Ovary (tissue), 9 donors: ENCODE results near the gene ZER1. TPM values are rescaled to one million over a fixed set of nuclear protein-coding genes. Genes with fewer than 3 reads are reported as not detected.

Source experiments
- DNase-seq, 5 donors: peaks; one replicate each; pipeline ENCODE4 v3.0.0-alpha.2; 2019 to 2020
- H3K27ac ChIP-seq, 2 donors: fragments of 200-600 bp; one replicate each; pipeline versions ENCODE4 v1.5.1 to v1.8.0; 2019 to 2022
- H3K27me3 ChIP-seq: fragments of 200-600 bp; one replicate; pipeline ENCODE4 v1.8.0; 2022
- H3K36me3 ChIP-seq: fragments of 200-600 bp; sonication (generic); one replicate; pipeline ENCODE4 v1.5.1; 2019
- H3K4me1 ChIP-seq: one replicate; pipeline ENCODE4 v1.8.1; 2013; ENCODE audit warnings: mild to moderate bottlenecking, moderate library complexity; ENCODE audit not compliant: insufficient read depth
- H3K4me3 ChIP-seq: fragments of 200-600 bp; sonication (generic); one replicate; pipeline ENCODE4 v1.5.1; 2017
- H3K9me3 ChIP-seq, 2 donors: fragments of 200-600 bp in 1 of 2; sonication (generic) in 1 of 2; one replicate each; pipeline versions ENCODE4 v1.5.1 to v1.8.1; 2013 to 2019; ENCODE audit warnings: mild to moderate bottlenecking in 1 of 2, moderate library complexity in 1 of 2
- EP300 ChIP-seq: sonication (generic); formaldehyde crosslinking; IDR thresholded peaks from one replicate; pipeline ENCODE4 v1.6.1; 2017; ENCODE audit warnings: antibody characterized with exemption
- POLR2A ChIP-seq: fragments of 450-650 bp; IDR thresholded peaks from one replicate; pipeline ENCODE4 v1.6.1; 2017; ENCODE audit warnings: antibody characterized with exemption, mild to moderate bottlenecking, moderate library complexity
- WGBS, 3 donors: extraction: QIAGEN DNeasy Blood & Tissue Kit in 1 of 3; methylation state at CpG; one replicate each; pipeline versions ENCODE4 v1.1.5 to v1.1.7; 2013 to 2017; 5-methylcytosine and 5-hydroxymethylcytosine counted together
- intact Hi-C, 4 donors: fragments of 100-400 bp; cut with DNase I; formaldehyde crosslinking; loops; one replicate each; pipeline versions ENCODE4 v1.11.0 to v1.15.1; 2022 to 2023
- polyA plus RNA-seq, 2 donors: library from polyadenylated mRNA; stranded (reverse); fragments of 200-250 nt in 1 of 2; fragments of 350-450 nt in 1 of 2; fragmentation: Illumina TruSeq in 1 of 2; extraction: RNeasy Lipid Tissue Mini Kit (QIAGEN cat#74804) in 1 of 2; gene quantifications; one replicate each; pipeline ENCODE4 v1.2.3, GENCODE V29; 2013 to 2014
- total RNA-seq, 7 donors: library from RNA; depleted of rRNA in 2 of 7; stranded (reverse); fragments of >200 nt in 2 of 7; fragmentation: NEBNext Ultra II Directional in 3 of 7; extraction: Animal tissue kit (Norgen Biotek cat#: 25700) in 3 of 7; gene quantifications; one replicate each; pipeline versions ENCODE4 v1.1.0 to v1.2.4, GENCODE V29; 2016 to 2023
- TF ChIP-seq, protein P1 (sequence below), 3 donors: fragments of 450-650 bp in 2 of 3; fragments of 200-600 bp in 1 of 3; IDR thresholded peaks; one replicate each; pipeline versions ENCODE4 v1.5.1 to v1.8.0; 2016 to 2022; ENCODE audit warnings: antibody characterized with exemption in 3 of 3, mild to moderate bottlenecking in 1 of 3
- donor health status: DM: no; HTN: no; CAD: no; lungs with moderate emphysema.
- donor health status: DM: no; HTN: no; CAD: no.
- donor health status: Bipolar disorder and iron deficiency.
- donor health status: DM: yes; HTN: yes; CAD: no.
- donor health status: DM: no; HTN: no; CAD: no.
- donor health status: DM: yes; HTN: yes; CAD: no.

ZER1 gene
- total and polyA plus RNA-seq, 9 donors, result 16.3 to 46.1 (median 34.0) TPM

DNA sequence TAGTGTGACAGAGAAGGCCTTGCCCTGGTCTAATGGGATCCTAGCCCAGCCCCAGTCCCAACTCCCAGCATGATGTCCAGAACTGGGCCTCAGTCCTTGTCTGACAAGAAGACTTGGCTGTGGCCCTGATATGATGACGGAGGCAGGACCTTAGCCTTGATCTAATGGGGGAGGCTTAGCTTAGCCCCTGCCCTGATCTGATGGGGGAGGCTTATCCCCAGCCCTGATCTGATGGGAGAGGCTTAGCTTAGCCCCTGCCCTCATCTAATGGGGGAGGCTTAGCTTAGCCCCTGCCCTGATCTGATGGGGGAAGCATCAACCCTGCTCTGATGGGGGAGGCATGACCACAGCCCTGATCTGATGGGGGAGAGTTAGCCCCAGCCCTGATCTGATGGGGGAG is 65.7 kb downstream of the ZER1 start:
- intact Hi-C loops, result no loop called here
- H3K27ac ChIP-seq, result no peak overlapping the region
- H3K4me1 ChIP-seq, result peaks cover 1% of the 10 kb centered on the region
- WGBS, 3 donors, result 88 to 100% (median 97%) methylated on average over 1 of the region's 1 CpG
- no peaks in the 10 kb centered on the region for H3K9me3 ChIP-seq
- H3K4me3 ChIP-seq, result no peak overlapping the region
- no peaks in the 10 kb centered on the region for H3K27me3 ChIP-seq
- TF ChIP-seq POLR2A (no peak), EP300 (no peak)
- TF ChIP-seq, protein P1, sequence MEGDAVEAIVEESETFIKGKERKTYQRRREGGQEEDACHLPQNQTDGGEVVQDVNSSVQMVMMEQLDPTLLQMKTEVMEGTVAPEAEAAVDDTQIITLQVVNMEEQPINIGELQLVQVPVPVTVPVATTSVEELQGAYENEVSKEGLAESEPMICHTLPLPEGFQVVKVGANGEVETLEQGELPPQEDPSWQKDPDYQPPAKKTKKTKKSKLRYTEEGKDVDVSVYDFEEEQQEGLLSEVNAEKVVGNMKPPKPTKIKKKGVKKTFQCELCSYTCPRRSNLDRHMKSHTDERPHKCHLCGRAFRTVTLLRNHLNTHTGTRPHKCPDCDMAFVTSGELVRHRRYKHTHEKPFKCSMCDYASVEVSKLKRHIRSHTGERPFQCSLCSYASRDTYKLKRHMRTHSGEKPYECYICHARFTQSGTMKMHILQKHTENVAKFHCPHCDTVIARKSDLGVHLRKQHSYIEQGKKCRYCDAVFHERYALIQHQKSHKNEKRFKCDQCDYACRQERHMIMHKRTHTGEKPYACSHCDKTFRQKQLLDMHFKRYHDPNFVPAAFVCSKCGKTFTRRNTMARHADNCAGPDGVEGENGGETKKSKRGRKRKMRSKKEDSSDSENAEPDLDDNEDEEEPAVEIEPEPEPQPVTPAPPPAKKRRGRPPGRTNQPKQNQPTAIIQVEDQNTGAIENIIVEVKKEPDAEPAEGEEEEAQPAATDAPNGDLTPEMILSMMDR (IDR thresholded peaks at IDR 0.05), result no peak
- no peaks in the 10 kb centered on the region for H3K36me3 ChIP-seq
- peak in 2 of 5 donors; percentile 6 to 17 for DNase-seq

DNA sequence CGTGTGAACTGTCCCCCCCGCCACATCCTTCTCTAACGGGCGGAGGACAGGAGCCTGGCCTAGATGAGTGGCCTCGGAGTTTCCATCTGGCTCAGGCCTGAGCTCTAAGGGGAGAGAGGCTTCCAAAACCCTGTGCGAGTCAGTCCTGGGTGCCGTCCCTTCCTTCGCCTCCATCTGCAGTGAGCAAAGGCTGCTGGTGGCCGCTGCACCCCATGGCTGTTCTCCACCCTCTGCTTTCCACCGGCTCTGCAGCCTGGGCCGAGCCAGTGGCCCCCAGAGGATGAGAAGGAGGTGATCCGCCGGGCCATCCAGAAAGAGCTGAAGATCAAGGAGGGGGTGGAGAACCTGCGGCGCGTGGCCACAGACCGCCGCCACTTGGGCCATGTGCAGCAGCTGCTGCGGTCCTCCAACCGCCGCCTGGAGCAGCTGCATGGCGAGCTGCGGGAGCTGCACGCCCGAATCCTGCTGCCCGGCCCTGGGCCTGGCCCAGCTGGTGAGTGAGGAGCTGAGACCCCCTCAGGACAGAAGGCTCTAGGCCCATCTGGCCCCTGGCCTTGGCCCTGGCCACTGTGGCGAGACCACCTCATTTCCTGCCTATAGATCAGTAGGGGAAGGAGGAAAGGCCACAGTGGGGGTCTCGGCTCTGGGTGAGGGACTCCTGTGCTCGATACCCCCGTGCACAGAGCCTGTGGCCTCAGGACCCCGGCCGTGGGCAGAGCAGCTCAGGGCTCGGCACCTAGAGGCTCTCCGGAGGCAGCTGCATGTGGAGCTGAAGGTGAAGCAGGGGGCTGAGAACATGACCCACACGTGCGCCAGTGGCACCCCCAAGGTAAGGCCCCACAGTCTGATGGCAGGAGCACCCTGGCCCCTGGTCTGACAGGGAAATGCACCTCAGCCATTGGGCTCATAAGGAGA is 66.4 kb downstream of the ZER1 start:
- H3K9me3 ChIP-seq, result no peaks in the 10 kb centered on the region
- no peaks in the 10 kb centered on the region for H3K36me3 ChIP-seq
- intact Hi-C loops, result no loop called here
- peak in 2 of 5 donors; percentile 8 to 29 for DNase-seq
- no peaks in the 10 kb centered on the region for H3K27me3 ChIP-seq
- no peak overlapping the region for H3K4me3 ChIP-seq
- no peak for TF ChIP-seq POLR2A
- TF ChIP-seq EP300, result no peak
- TF ChIP-seq, protein P1 (IDR thresholded peaks at IDR 0.05), result no peak
- WGBS, 3 donors, result 85 to 89% (median 88%) methylated on average over 34 to 36 of the region's 36 CpGs
- H3K4me1 ChIP-seq, result peaks cover 1% of the 10 kb centered on the region
- H3K27ac ChIP-seq, result no peak overlapping the region

DNA sequence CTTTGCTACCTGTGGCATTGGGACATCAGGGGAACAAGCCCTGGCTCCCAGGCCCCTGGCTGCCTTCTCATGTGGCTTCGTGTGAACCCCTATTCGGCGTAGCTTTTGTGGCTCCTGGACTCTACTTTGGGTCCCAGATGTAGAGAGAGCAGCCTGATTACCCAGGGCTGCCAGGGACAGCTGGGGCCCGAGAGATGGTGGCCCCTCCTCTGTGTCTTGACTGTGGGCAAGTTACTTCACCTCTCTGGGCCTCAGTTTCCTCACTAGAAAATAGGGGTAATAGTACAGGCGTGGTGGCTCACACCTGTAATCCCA is 67.4 kb downstream of the ZER1 start:
- Histone ChIP-seq H3K27ac (no peak overlapping the region), H3K36me3 (no peaks in the 10 kb centered on the region), H3K27me3 (no peaks in the 10 kb centered on the region), H3K9me3 (no peaks in the 10 kb centered on the region), H3K4me1 (peaks cover 1% of the 10 kb centered on the region), H3K4me3 (no peak overlapping the region)
- TF ChIP-seq, protein P1 (IDR thresholded peaks at IDR 0.05), result no peak
- no peak for TF ChIP-seq POLR2A
- no peak for TF ChIP-seq EP300
- WGBS, 3 donors, result 85 to 95% (median 91%) methylated on average over 5 of the region's 5 CpGs
- intact Hi-C loops, result no loop called here
- DNase-seq, result peak in 1 of 5 donors; percentile 27

DNA sequence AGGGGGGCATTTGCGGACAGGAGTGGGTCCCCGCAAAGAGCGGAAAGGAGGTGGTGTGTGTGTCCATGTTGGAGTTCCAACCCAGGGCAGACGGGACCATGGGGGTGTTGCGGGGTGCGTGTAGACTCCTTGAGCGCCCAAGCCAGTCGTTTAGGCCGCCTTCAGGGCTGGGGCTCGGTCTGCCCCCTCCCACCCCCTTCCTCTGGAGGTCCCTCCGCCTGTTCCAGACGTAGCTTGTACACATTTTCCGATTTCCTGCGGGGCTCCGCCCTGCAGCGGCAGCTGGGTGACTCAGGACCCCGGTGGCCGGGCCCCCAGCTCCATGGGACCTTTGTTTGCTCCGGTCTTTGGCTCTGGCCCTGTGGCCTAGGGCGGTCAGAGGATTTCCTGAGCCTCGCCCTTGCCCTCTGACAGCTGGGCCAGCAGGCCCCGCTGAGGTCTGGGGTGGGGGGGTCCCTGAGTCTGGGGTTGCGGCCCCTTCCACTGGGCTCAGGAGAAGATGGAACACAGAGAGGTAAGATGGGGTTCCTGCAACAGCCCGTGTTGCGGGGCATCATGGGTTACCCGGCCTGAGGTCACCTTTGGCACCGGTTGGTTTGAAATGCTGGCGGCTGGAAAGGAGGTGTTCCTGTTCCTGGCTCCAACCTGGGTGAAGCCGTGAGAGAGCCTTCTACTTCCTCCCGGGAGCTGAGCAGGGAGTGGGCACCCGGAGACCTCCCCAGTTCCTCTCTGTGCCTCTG is 67.9 kb downstream of the ZER1 start:
- Histone ChIP-seq H3K36me3 (no peaks in the 10 kb centered on the region), H3K27ac (no peak overlapping the region), H3K4me3 (no peak overlapping the region), H3K4me1 (peaks cover 1% of the 10 kb centered on the region), H3K9me3 (no peaks in the 10 kb centered on the region), H3K27me3 (no peaks in the 10 kb centered on the region)
- DNase-seq, result peak in 1 of 5 donors; percentile 45
- 80 to 89% (median 85%) methylated on average over 24 to 31 of the region's 31 CpGs for WGBS, 3 donors
- intact Hi-C loops, result loop anchor here in 1 of 4 donors (2.0 kb wide), 1 partner anchor 69 kb away; no protein-coding TSS in a partner anchor
- TF ChIP-seq, protein P1 (IDR thresholded peaks at IDR 0.05), result no peak
- no peak for TF ChIP-seq EP300
- TF ChIP-seq POLR2A, result no peak
